ENCODE results near the gene COQ10A. TPM values are rescaled to one million over a fixed set of nuclear protein-coding genes. Genes with fewer than 3 reads are reported as not detected.

Gene COQ10A
- total and polyA plus RNA-seq, 2 donors (not counting 1 experiment from before 2014, with no cell fraction given): 9.1 to 14.2 TPM

GRCh38 chr12:56257071-56257470 is 9.7 kb upstream of the COQ10A start:
- no peak for DNase-seq (ENCODE audit: low read depth in 2 of 2)
- peak overlapping the region; percentile 6 for H3K27ac ChIP-seq (ENCODE audit: insufficient read depth, low read length)

GRCh38 chr12:56257491-56258067 is 9.2 kb upstream of the COQ10A start:
- Histone ChIP-seq H3K4me3 (replicated peaks in 1 of 4; ENCODE audit: control extremely low read depth in 1 of 4, insufficient read depth in 1 of 4, low read depth in 3 of 4, low read length in 4 of 4) (peak overlapping the region; percentile 81 to 85 (median 83)), H2AFZ (ENCODE audit: low read length) (no peak overlapping the region), H3K4me1 (ENCODE audit: control insufficient read depth, extremely low read depth, insufficient read depth, low read length) (peaks cover 15% of the 10 kb centered on the region), H3K4me2 (ENCODE audit: extremely low read depth, insufficient read depth, low read length) (peak overlapping the region; percentile 92), H3K9ac (ENCODE audit: insufficient read depth, low read length) (peak overlapping the region; percentile 81), H4K20me1 (ENCODE audit: control insufficient read depth, extremely low read depth, insufficient read depth, low read length) (no peaks in the 10 kb centered on the region), H3K79me2 (ENCODE audit: control insufficient read depth, insufficient read depth, low read length) (peaks cover 34% of the 10 kb centered on the region), H3K27ac (ENCODE audit: insufficient read depth, low read length) (peak overlapping the region; percentile 70), H3K36me3 (ENCODE audit: control insufficient read depth, insufficient read depth, low read length) (peaks cover 25% of the 10 kb centered on the region), H3K27me3 (ENCODE audit: control insufficient read depth, insufficient read depth, low read length) (no peaks in the 10 kb centered on the region), H3K9me3 (ENCODE audit: control insufficient read depth, insufficient read depth, low read depth, low read length) (no peaks in the 10 kb centered on the region)
- DNase-seq (ENCODE audit: low read depth in 2 of 2): peak in 1 of 2 donors; percentile 46
- TF ChIP-seq CTCF (conservative IDR thresholded peaks at IDR 0.05 in 1 of 2, IDR thresholded peaks at IDR 0.05 in 1 of 2; ENCODE audit: low read depth in 1 of 2, low read length in 2 of 2) (no peak), EZH2 (IDR thresholded peaks at IDR 0.05; ENCODE audit: low read length, missing control alignments) (no peak)

More at GRCh38 chr12:56257071-56257470, 9.7 kb upstream of the COQ10A start:
- Histone ChIP-seq H3K9ac (ENCODE audit: insufficient read depth, low read length) (peak overlapping the region; percentile 81), H3K4me1 (ENCODE audit: control insufficient read depth, extremely low read depth, insufficient read depth, low read length) (peaks cover 13% of the 10 kb centered on the region), H2AFZ (ENCODE audit: low read length) (no peak overlapping the region), H3K27me3 (ENCODE audit: control insufficient read depth, insufficient read depth, low read length) (no peaks in the 10 kb centered on the region), H3K4me3 (replicated peaks in 1 of 4; ENCODE audit: control extremely low read depth in 1 of 4, insufficient read depth in 1 of 4, low read depth in 3 of 4, low read length in 4 of 4) (peak overlapping the region; percentile 81 to 85 (median 83)), H4K20me1 (ENCODE audit: control insufficient read depth, extremely low read depth, insufficient read depth, low read length) (no peaks in the 10 kb centered on the region), H3K9me3 (ENCODE audit: control insufficient read depth, insufficient read depth, low read depth, low read length) (no peaks in the 10 kb centered on the region), H3K36me3 (ENCODE audit: control insufficient read depth, insufficient read depth, low read length) (peaks cover 28% of the 10 kb centered on the region), H3K4me2 (ENCODE audit: extremely low read depth, insufficient read depth, low read length) (peak overlapping the region; percentile 92), H3K79me2 (ENCODE audit: control insufficient read depth, insufficient read depth, low read length) (peaks cover 34% of the 10 kb centered on the region)
- TF ChIP-seq EZH2 (IDR thresholded peaks at IDR 0.05; ENCODE audit: low read length, missing control alignments) (no peak), CTCF (conservative IDR thresholded peaks at IDR 0.05 in 1 of 2, IDR thresholded peaks at IDR 0.05 in 1 of 2; ENCODE audit: low read depth in 1 of 2, low read length in 2 of 2) (no peak)

- H3K27ac ChIP-seq (ENCODE audit: insufficient read depth, low read length): peak within 1 kb of the TSS; percentile 80
- H2AFZ ChIP-seq (ENCODE audit: low read length): peak within 1 kb of the TSS; percentile 74
- no peaks in the 10 kb centered on the region for H4K20me1 ChIP-seq (ENCODE audit: control insufficient read depth, extremely low read depth, insufficient read depth, low read length)
- peaks cover 18% of the 10 kb centered on the region for H3K36me3 ChIP-seq (ENCODE audit: control insufficient read depth, insufficient read depth, low read length)
- DNase-seq (ENCODE audit: low read depth in 2 of 2): peak; percentile 68 to 74
- H3K9me3 ChIP-seq (ENCODE audit: control insufficient read depth, insufficient read depth, low read depth, low read length): no peaks in the 10 kb centered on the region
- peaks cover 15% of the 10 kb centered on the region for H3K4me1 ChIP-seq (ENCODE audit: control insufficient read depth, extremely low read depth, insufficient read depth, low read length)
- H3K4me3 ChIP-seq (replicated peaks in 1 of 4; ENCODE audit: control extremely low read depth in 1 of 4, insufficient read depth in 1 of 4, low read depth in 3 of 4, low read length in 4 of 4): peak within 1 kb of the TSS; percentile 81 to 85 (median 83)
- TF ChIP-seq CTCF (conservative IDR thresholded peaks at IDR 0.05 in 1 of 2, IDR thresholded peaks at IDR 0.05 in 1 of 2; ENCODE audit: low read depth in 1 of 2, low read length in 2 of 2) (peak; percentile 12 to 29), EZH2 (IDR thresholded peaks at IDR 0.05; ENCODE audit: low read length, missing control alignments) (no peak)
- H3K79me2 ChIP-seq (ENCODE audit: control insufficient read depth, insufficient read depth, low read length): peaks cover 34% of the 10 kb centered on the region
- no peaks in the 10 kb centered on the region for H3K27me3 ChIP-seq (ENCODE audit: control insufficient read depth, insufficient read depth, low read length)
- peak within 1 kb of the TSS; percentile 92 for H3K4me2 ChIP-seq (ENCODE audit: extremely low read depth, insufficient read depth, low read length)
- H3K9ac ChIP-seq (ENCODE audit: insufficient read depth, low read length): peak within 1 kb of the TSS; percentile 81
Measured at GRCh38 chr12:56258068-56258819, 8.5 kb upstream of the COQ10A start, which contains the start of gene ANKRD52. Gene ANKRD52 (minus strand): TSS chr12:56258384. CDS start chr12:56258269, 115 bp downstream.
